Peyer's patch (tissue), 4 donors: ENCODE measurements around the gene GTF2F2. TPM values are rescaled to one million over a fixed set of nuclear protein-coding genes. Genes with fewer than 3 reads are reported as not detected.

ENCODE experiments used
- DNase-seq, 3 donors: peaks; one replicate each; pipeline ENCODE4 v3.0.0-alpha.2; 2017 to 2019
- H3K27ac ChIP-seq, 4 donors: fragments of 200-600 bp; sonication (generic); one replicate each; pipeline ENCODE4 v1.5.1; 2016 to 2019
- H3K27me3 ChIP-seq, 2 donors: fragments of 200-600 bp; sonication (generic); one replicate each; pipeline ENCODE4 v1.5.1; 2019
- H3K36me3 ChIP-seq, 3 donors: fragments of 200-600 bp; sonication (generic); one replicate each; pipeline ENCODE4 v1.5.1; 2016 to 2019
- H3K4me1 ChIP-seq, 4 donors: fragments of 200-600 bp; sonication (generic); one replicate each; pipeline ENCODE4 v1.5.1; 2016 to 2019
- H3K4me3 ChIP-seq, 4 donors: fragments of 200-600 bp; sonication (generic); 1 replicate in 3 of 4; 2 replicates in 1 of 4; pipeline ENCODE4 v1.5.1; 2016 to 2019; ENCODE audit warnings: mild to moderate bottlenecking in 1 of 4
- H3K9me3 ChIP-seq, 4 donors: fragments of 200-600 bp; sonication (generic); one replicate each; pipeline ENCODE4 v1.5.1; 2016 to 2019; ENCODE audit warnings: mild to moderate bottlenecking in 1 of 4
- CTCF ChIP-seq, 6 experiments: fragments of 450-650 bp in 4 of 6; fragments of 200-600 bp in 2 of 6; sonication (generic) in 1 of 6; IDR thresholded peaks; one replicate each; pipeline ENCODE4 v1.5.1; 2017 to 2019; ENCODE audit warnings: antibody characterized with exemption in 6 of 6, mild to moderate bottlenecking in 3 of 6, moderate library complexity in 1 of 6
- POLR2A ChIP-seq, 2 donors: fragments of 450-650 bp; IDR thresholded peaks; one replicate each; pipeline ENCODE4 v1.5.1; 2017; ENCODE audit warnings: antibody characterized with exemption in 2 of 2, mild to moderate bottlenecking in 2 of 2, moderate library complexity in 2 of 2
- total RNA-seq, 4 donors: library from RNA; depleted of rRNA; stranded (reverse); fragments of >200 nt; gene quantifications; one replicate each; pipeline ENCODE4 v1.1.0, GENCODE V29; 2016

Gene GTF2F2
- total RNA-seq, result 10 to 100 TPM in 3 of 4 donors, 1 to 10 TPM in 1; 8.2 to 14.0 (median 12.4) TPM

GRCh38 chr13:45119991-45120864 lies at the start of gene GTF2F2:
Gene GTF2F2 (plus strand): TSS chr13:45120510. CDS start chr13:45120656, 146 bp downstream.
- peak; percentile 78 to 94 (median 92) for DNase-seq
- Histone ChIP-seq H3K9me3 (no peaks in the 10 kb centered on the region), H3K27me3 (no peaks in the 10 kb centered on the region), H3K36me3 (no peaks in the 10 kb centered on the region), H3K4me1 (peaks cover 0 to 17% (median 3%) of the 10 kb centered on the region in 4 donors), H3K27ac (peak within 1 kb of the TSS; percentile 82 to 89 (median 85)), H3K4me3 (peak within 1 kb of the TSS; percentile 57 to 98 (median 80))
- TF ChIP-seq CTCF (IDR thresholded peaks at IDR 0.05) (peak in 2 of 6 experiments; percentile 16 to 30), POLR2A (IDR thresholded peaks at IDR 0.05) (peak in 1 of 2 donors; percentile 38)

- TF ChIP-seq POLR2A (IDR thresholded peaks at IDR 0.05), result no peak
- TF ChIP-seq CTCF (IDR thresholded peaks at IDR 0.05), result no peak
- no peak for DNase-seq
- no peaks in the 10 kb centered on the region for H3K4me1 ChIP-seq
Measured at GRCh38 chr13:45073809-45074208, 46.5 kb upstream of the GTF2F2 start.

GRCh38 chr13:45074721-45075120 lies 45.6 kb upstream of the GTF2F2 start:
- DNase-seq, result no peak
- Histone ChIP-seq H3K27me3 (no peaks in the 10 kb centered on the region), H3K4me1 (no peaks in the 10 kb centered on the region), H3K36me3 (no peaks in the 10 kb centered on the region), H3K9me3 (no peaks in the 10 kb centered on the region), H3K4me3 (no peak overlapping the region), H3K27ac (no peak overlapping the region)
- TF ChIP-seq CTCF (IDR thresholded peaks at IDR 0.05) (no peak), POLR2A (IDR thresholded peaks at IDR 0.05) (no peak)

More at GRCh38 chr13:45073809-45074208, 46.5 kb upstream of the GTF2F2 start:
- no peaks in the 10 kb centered on the region for H3K36me3 ChIP-seq
- H3K9me3 ChIP-seq, result no peaks in the 10 kb centered on the region
- no peak overlapping the region for H3K4me3 ChIP-seq
- no peak overlapping the region for H3K27ac ChIP-seq
- H3K27me3 ChIP-seq, result no peaks in the 10 kb centered on the region

- DNase-seq, result no peak
- H3K27ac ChIP-seq, result no peak overlapping the region
- H3K36me3 ChIP-seq, result no peaks in the 10 kb centered on the region
- H3K9me3 ChIP-seq, result no peaks in the 10 kb centered on the region
- TF ChIP-seq CTCF (IDR thresholded peaks at IDR 0.05), result no peak
- no peak for TF ChIP-seq POLR2A (IDR thresholded peaks at IDR 0.05)
- H3K4me1 ChIP-seq, result no peaks in the 10 kb centered on the region
- no peaks in the 10 kb centered on the region for H3K27me3 ChIP-seq
- no peak overlapping the region for H3K4me3 ChIP-seq
Measured at GRCh38 chr13:45078003-45078402, 42.3 kb upstream of the GTF2F2 start.

GRCh38 chr13:45082964-45083363 lies 37.3 kb upstream of the GTF2F2 start:
- TF ChIP-seq CTCF (IDR thresholded peaks at IDR 0.05) (no peak), POLR2A (IDR thresholded peaks at IDR 0.05) (no peak)
- Histone ChIP-seq H3K9me3 (no peaks in the 10 kb centered on the region), H3K27ac (no peak overlapping the region), H3K27me3 (no peaks in the 10 kb centered on the region), H3K4me1 (no peaks in the 10 kb centered on the region), H3K36me3 (no peaks in the 10 kb centered on the region), H3K4me3 (no peak overlapping the region)
- no peak for DNase-seq
